GM18873 (cell line): ENCODE data around the gene UCP2.
A peak's percentile ranks its signal among the peaks of the same experiment; 100 is the strongest.

Experiments used
- ATAC-seq: cut with Tn5 transposase; IDR thresholded peaks from one replicate; pipeline ENCODE4 v1.9.1; 2021; ENCODE audit warnings: mild to moderate bottlenecking, moderate library complexity, moderate number of reproducible peaks; ENCODE audit not compliant: unreplicated experiment, low FRiP score

The UCP2 gene

GRCh38 chr11:73972620-73973449 is 9.8 kb downstream of the UCP2 start:
- ATAC-seq: no peak

- no peak for ATAC-seq
Measured at GRCh38 chr11:73972187-73972586, 10.5 kb downstream of the UCP2 start.

GRCh38 chr11:73971175-73971719 is 11.4 kb downstream of the UCP2 start:
- ATAC-seq: no peak

- ATAC-seq: no peak
Measured at GRCh38 chr11:73969991-73970800, 12.4 kb downstream of the UCP2 start.

GRCh38 chr11:73969091-73969490 is 13.6 kb downstream of the UCP2 start:
- ATAC-seq: no peak

- ATAC-seq: no peak
Measured at GRCh38 chr11:73968356-73968966, 14.2 kb downstream of the UCP2 start.

- no peak for ATAC-seq
Measured at GRCh38 chr11:73965764-73966121, 16.9 kb downstream of the UCP2 start.

- ATAC-seq: no peak
Measured at GRCh38 chr11:73965076-73965763, 17.4 kb downstream of the UCP2 start.

- ATAC-seq: no peak
Measured at GRCh38 chr11:73963861-73964260, 18.8 kb downstream of the UCP2 start.

- no peak for ATAC-seq
Measured at GRCh38 chr11:73962101-73962705, 20.4 kb downstream of the UCP2 start.

GRCh38 chr11:73961321-73961720 is 21.3 kb downstream of the UCP2 start:
- ATAC-seq: no peak

GRCh38 chr11:73958521-73959141 is 24.0 kb downstream of the UCP2 start:
- ATAC-seq: no peak

GRCh38 chr11:73957654-73958361 is 24.8 kb downstream of the UCP2 start:
- no peak for ATAC-seq

GRCh38 chr11:73956876-73957653 is 25.6 kb downstream of the UCP2 start:
- no peak for ATAC-seq

GRCh38 chr11:73951797-73952196 is 30.8 kb downstream of the UCP2 start:
- ATAC-seq: no peak

GRCh38 chr11:73950869-73951710 is 31.6 kb downstream of the UCP2 start, which contains the start of gene DNAJB13:
Gene DNAJB13, plus strand, starts transcription at chr11:73951026. Its CDS starts 44 bp downstream, at chr11:73951070.
- peak; percentile 87 for ATAC-seq

- no peak for ATAC-seq
Measured at GRCh38 chr11:73949912-73950311, 32.7 kb downstream of the UCP2 start.
